ENCODE data around the gene RAB40C. TPM values are rescaled to one million over a fixed set of nuclear protein-coding genes. Genes with fewer than 3 reads are reported as not detected.

The RAB40C gene
- total and polyA plus RNA-seq, 7 donors, result 16.8 to 41.2 (median 28.8) TPM

- no peaks in the 10 kb centered on the region for H3K9me3 ChIP-seq
- TF ChIP-seq POLR2AphosphoS5 (IDR thresholded peaks at IDR 0.05) (no peak), CTCF (IDR thresholded peaks at IDR 0.05) (no peak), EP300 (IDR thresholded peaks at IDR 0.05) (no peak), POLR2A (IDR thresholded peaks at IDR 0.05) (no peak)
- peaks cover 0 to 28% (median 24%) of the 10 kb centered on the region in 4 donors for H3K4me1 ChIP-seq
- intact Hi-C loops (cut with DNase I), result loop anchor here (10.0 kb wide), 1 partner anchor 282 kb away; the partner anchor contains the start of gene PGAP6
- WGBS, 2 donors, result 87 to 91% methylated on average over 13 of the region's 13 CpGs
- H3K36me3 ChIP-seq, result peaks cover 17 to 22% (median 20%) of the 10 kb centered on the region in 4 donors
- H3K4me3 ChIP-seq, result no peak overlapping the region
- no peak overlapping the region for H3K27ac ChIP-seq
- DNase-seq, result no peak
- H3K27me3 ChIP-seq, result no peaks in the 10 kb centered on the region
These were observed 76.7 kb downstream of the RAB40C start for GRCh38 chr16:666572-666971.

GRCh38 chr16:667113-667779 lies 77.4 kb downstream of the RAB40C start:
- Histone ChIP-seq H3K9me3 (no peaks in the 10 kb centered on the region), H3K4me3 (peak overlapping the region in 2 of 4 donors; percentile 62 to 99), H3K27ac (peak overlapping the region; percentile 82 to 94 (median 86)), H3K36me3 (peaks cover 24 to 29% (median 27%) of the 10 kb centered on the region in 4 donors), H3K27me3 (no peaks in the 10 kb centered on the region), H3K4me1 (peaks cover 0 to 28% (median 22%) of the 10 kb centered on the region in 4 donors)
- intact Hi-C loops (cut with DNase I), result loop anchor here (10.0 kb wide), 1 partner anchor 282 kb away; the partner anchor contains the start of gene PGAP6
- TF ChIP-seq POLR2A (IDR thresholded peaks at IDR 0.05) (no peak), CTCF (IDR thresholded peaks at IDR 0.05) (no peak), POLR2AphosphoS5 (IDR thresholded peaks at IDR 0.05) (no peak), EP300 (IDR thresholded peaks at IDR 0.05) (no peak)
- no peak for DNase-seq
- 79 to 87% methylated on average over 22 of the region's 22 CpGs for WGBS, 2 donors

GRCh38 chr16:667780-668518 lies 78.1 kb downstream of the RAB40C start, which contains the start of gene RHOT2:
RHOT2 (plus strand) TSS chr16:668132; CDS start chr16:668200, 68 bp downstream.
- TF ChIP-seq POLR2AphosphoS5 (IDR thresholded peaks at IDR 0.05), result peak; percentile 72 to 92 (median 81)
- peak; percentile 13 to 88 (median 38) for TF ChIP-seq CTCF (IDR thresholded peaks at IDR 0.05)
- TF ChIP-seq POLR2A (IDR thresholded peaks at IDR 0.05), result peak in 1 of 2 donors; percentile 48
- TF ChIP-seq EP300 (IDR thresholded peaks at IDR 0.05), result no peak
- intact Hi-C loops (cut with DNase I), result loop anchor here (10.0 kb wide), 1 partner anchor 283 kb away; the partner anchor contains the start of gene PGAP6
- Histone ChIP-seq H3K9me3 (no peaks in the 10 kb centered on the region), H3K27ac (peak within 1 kb of the TSS; percentile 82 to 94 (median 86)), H3K4me1 (peaks cover 0 to 28% (median 22%) of the 10 kb centered on the region in 4 donors), H3K4me3 (peak within 1 kb of the TSS; percentile 62 to 99 (median 86)), H3K36me3 (peaks cover 31 to 36% (median 34%) of the 10 kb centered on the region in 4 donors), H3K27me3 (no peaks in the 10 kb centered on the region)
- 1% methylated on average over 78 of the region's 78 CpGs for WGBS, 2 donors
- DNase-seq, result peak; percentile 96

- Histone ChIP-seq H3K9me3 (no peaks in the 10 kb centered on the region), H3K4me1 (peaks cover 0 to 28% (median 22%) of the 10 kb centered on the region in 4 donors), H3K36me3 (peaks cover 33 to 43% (median 39%) of the 10 kb centered on the region in 4 donors), H3K27ac (peak overlapping the region; percentile 82 to 94 (median 86)), H3K4me3 (peak overlapping the region; percentile 62 to 99 (median 86)), H3K27me3 (no peaks in the 10 kb centered on the region)
- DNase-seq, result no peak
- 5 to 10% methylated on average over 50 of the region's 50 CpGs for WGBS, 2 donors
- intact Hi-C loops (cut with DNase I), result loop anchor here (10.0 kb wide), 1 partner anchor 284 kb away; the partner anchor contains the start of gene PGAP6
- no peak for TF ChIP-seq POLR2A (IDR thresholded peaks at IDR 0.05)
- TF ChIP-seq POLR2AphosphoS5 (IDR thresholded peaks at IDR 0.05), result no peak
- no peak for TF ChIP-seq CTCF (IDR thresholded peaks at IDR 0.05)
- no peak for TF ChIP-seq EP300 (IDR thresholded peaks at IDR 0.05)
These were observed 78.8 kb downstream of the RAB40C start for GRCh38 chr16:668519-669171.

Measured in sigmoid colon (tissue), 7 donors.